K562 (cell line): ENCODE results near the gene RNF151. TPM values are rescaled to one million over a fixed set of nuclear protein-coding genes. Genes with fewer than 3 reads are reported as not detected.

Experiments
- ATAC-seq: fragments of 200-7000 bp; cut with Tn5 transposase; 3 replicates; pipeline ENCODE4 v1.9.1; 2020; ENCODE audit warnings: moderate library complexity
- BruUV-seq: library from RNA; stranded (reverse); fragments of 400-500 nt; replicated peaks from 2 replicates; lab custom pipeline; 2021; lab: Mats Ljungman, UMichigan
- CTCF ChIA-PET: fragments of 300-600 bp; formaldehyde crosslinking; extraction: SDS; loops from one replicate; lab custom pipeline; 2021; ENCODE audit warnings: low intra/inter-chr PET ratio; lab: Yijun Ruan, JAX
- POLR2A ChIA-PET: fragments of 300-600, 350-650 bp; sonication (Branson Sonifier 250); formaldehyde crosslinking; extraction: SDS; loops from one replicate; lab custom pipeline; 2021; ENCODE audit warnings: antibody characterized with exemption, inconsistent platforms; lab: Yijun Ruan, JAX
- DNase-seq, 4 experiments: peaks; one replicate each; pipeline versions ENCODE4 v3.0.0 to v3.0.0-alpha.2; 2011 to 2018; ENCODE audit warnings: low spot score in 3 of 4, mixed read lengths in 3 of 4; ENCODE audit errors: extremely low read depth in 1 of 4
- FAIRE-seq: peaks from 2 replicates; lab custom pipeline; 2011; peaks lifted over from hg19 to GRCh38; lab: Jason Lieb, UNC
- H2AFZ ChIP-seq: 2 replicates; pipeline ENCODE4 v1.6.0; 2011; ENCODE audit warnings: low read depth, low read length, control low read depth, inconsistent platforms
- H3K27ac ChIP-seq: fragments of 200-600 bp; 3 replicates; pipeline ENCODE4 v1.8.0; 2011; ENCODE audit warnings: low read depth, mild to moderate bottlenecking, control low read depth, inconsistent platforms, low read length, moderate library complexity, mixed read lengths; ENCODE audit errors: extremely low read depth
- H3K27me3 ChIP-seq, 2 experiments: fragments of 300-600 bp in 1 of 2; 2 replicates in 1 of 2; 3 replicates in 1 of 2; pipeline versions ENCODE4 v1.6.0 to v1.8.0; 2011; ENCODE audit warnings: inconsistent platforms in 2 of 2, low read length in 2 of 2, mild to moderate bottlenecking in 1 of 2, mixed read lengths in 1 of 2, moderate library complexity in 1 of 2; ENCODE audit not compliant: control insufficient read depth in 2 of 2, insufficient read depth in 2 of 2
- H3K36me3 ChIP-seq: fragments of 300-600 bp; 3 replicates; pipeline ENCODE4 v1.8.0; 2011; ENCODE audit warnings: mild to moderate bottlenecking, low read length, inconsistent platforms; ENCODE audit not compliant: control insufficient read depth, insufficient read depth
- H3K4me1 ChIP-seq, 2 experiments: fragments of 200-600 bp in 1 of 2; replicated peaks in 1 of 2; 2 replicates in 1 of 2; 3 replicates in 1 of 2; pipeline versions ENCODE4 v1.5.1 to v1.8.0; 2011; ENCODE audit warnings: inconsistent platforms in 2 of 2, low read length in 2 of 2, mild to moderate bottlenecking in 1 of 2, mixed read lengths in 1 of 2, moderate library complexity in 1 of 2; ENCODE audit not compliant: control insufficient read depth in 2 of 2, insufficient read depth in 2 of 2
- H3K4me2 ChIP-seq: 2 replicates; pipeline ENCODE4 v1.6.1; 2011; ENCODE audit warnings: low read length, control low read depth, inconsistent platforms, mixed read lengths; ENCODE audit not compliant: insufficient read depth
- H3K4me3 ChIP-seq: fragments of 200-600 bp; sonication (generic), shearing (Covaris generic); 2 replicates; pipeline ENCODE4 v1.5.1; 2016; ENCODE audit warnings: control low read depth, inconsistent platforms
- H3K79me2 ChIP-seq: fragments of 200-600 bp; 3 replicates; pipeline ENCODE4 v1.8.0; 2011; ENCODE audit warnings: low read length, inconsistent platforms; ENCODE audit not compliant: control insufficient read depth, insufficient read depth
- H3K9ac ChIP-seq, 2 experiments: 2 replicates each; pipeline versions ENCODE4 v1.6.0 to v1.6.1; 2011; ENCODE audit warnings: low read depth in 2 of 2, low read length in 2 of 2, control low read depth in 1 of 2, inconsistent platforms in 1 of 2, mild to moderate bottlenecking in 1 of 2, mixed read lengths in 1 of 2; ENCODE audit not compliant: insufficient read depth in 1 of 2
- H3K9me1 ChIP-seq: one replicate; pipeline ENCODE4 v1.6.0; 2011; ENCODE audit warnings: inconsistent platforms, mild to moderate bottlenecking, low read length, moderate library complexity; ENCODE audit not compliant: control insufficient read depth, insufficient read depth
- H3K9me3 ChIP-seq: replicated peaks from 2 replicates; pipeline ENCODE4 v1.5.1; 2011; ENCODE audit warnings: low read depth, low read length, inconsistent platforms; ENCODE audit not compliant: control insufficient read depth, insufficient read depth
- H4K20me1 ChIP-seq: replicated peaks from 2 replicates; pipeline ENCODE4 v1.6.1; 2011; ENCODE audit warnings: low read length, inconsistent platforms, mixed read lengths; ENCODE audit not compliant: control insufficient read depth, insufficient read depth
- ETS1 ChIP-seq: conservative IDR thresholded peaks from 2 replicates; pipeline ENCODE4 v1.6.1; 2011; ENCODE audit warnings: low read depth, mild to moderate bottlenecking, low read length; ENCODE audit not compliant: control insufficient read depth
- FOSL1 ChIP-seq: fragments of 200-800 bp; sonication (Bioruptor generic); conservative IDR thresholded peaks from 2 replicates; pipeline ENCODE4 v1.6.1; 2016; ENCODE audit warnings: missing genetic modification characterization, missing compliant biosample characterization
- GATAD2B ChIP-seq: fragments of 450-650 bp; IDR thresholded peaks from 2 replicates; pipeline ENCODE4 v1.6.1; 2017; ENCODE audit warnings: mild to moderate bottlenecking, borderline replicate concordance
- HNRNPK ChIP-seq: fragments of 200-400 bp; formaldehyde crosslinking; IDR thresholded peaks from one replicate; pipeline ENCODE4 v1.6.1; 2018; ENCODE audit warnings: mild to moderate bottlenecking, low read depth, low read length; ENCODE audit not compliant: poor library complexity, severe bottlenecking
- RB1 ChIP-seq: fragments of 450-650 bp; IDR thresholded peaks from 2 replicates; pipeline ENCODE4 v1.6.1; 2017; ENCODE audit warnings: low read depth, mild to moderate bottlenecking
- RHOXF2B ChIP-seq: fragments of 250-450 bp; sonication (Bioruptor Pico); conservative IDR thresholded peaks from 2 replicates; pipeline ENCODE4 v1.5.1; 2021
- SIN3A ChIP-seq, 2 experiments: fragments of 150-350 bp in 1 of 2; IDR thresholded peaks; 2 replicates each; pipeline ENCODE4 v1.6.1; 2011 to 2016; ENCODE audit warnings: borderline replicate concordance in 2 of 2, low read depth in 2 of 2, low read length in 2 of 2, mild to moderate bottlenecking in 2 of 2, moderate library complexity in 2 of 2; ENCODE audit not compliant: control insufficient read depth in 1 of 2
- SMARCA5 ChIP-seq: fragments of 450-650 bp; IDR thresholded peaks from 2 replicates; pipeline ENCODE4 v1.6.1; 2016
- TCF15 ChIP-seq: fragments of 250-450 bp; sonication (Bioruptor Pico); IDR thresholded peaks from 2 replicates; pipeline ENCODE4 v1.8.0; 2022; ENCODE audit warnings: moderate library complexity, mild to moderate bottlenecking, inconsistent platforms
- ZNF707 ChIP-seq: fragments of 250-450 bp; sonication (Bioruptor Pico); conservative IDR thresholded peaks from 2 replicates; pipeline ENCODE4 v1.8.0; 2022; ENCODE audit warnings: inconsistent platforms, mild to moderate bottlenecking, moderate library complexity
- WGBS: fragments of 100-300 bp; shearing (Covaris generic); methylation state at CpG from one replicate; pipeline ENCODE4 v1.1.6; 2016; ENCODE audit warnings: low coverage, mixed read lengths; ENCODE audit not compliant: insufficient coverage; ENCODE audit errors: missing lambda C conversion rate; 5-methylcytosine and 5-hydroxymethylcytosine counted together
- in situ Hi-C: fragments of 300-500 bp; cut with MboI; formaldehyde crosslinking; loops from 4 replicates; pipeline ENCODE4 v1.15.0; 2018; ENCODE audit warnings: inconsistent platforms, mixed read lengths
- intact Hi-C: fragments of 100-400 bp; cut with micrococcal nuclease; formaldehyde crosslinking; loops from 2 replicates; pipeline ENCODE4 v1.14.2; 2022
- polyA plus RNA-seq, 8 experiments: library from polyadenylated mRNA; depleted of rRNA in 4 of 8; stranded (reverse) in 5 of 8; unstranded in 3 of 8; fragments of >200 nt; fragmentation: Nextera tagmentation in 2 of 8; fragmentation: Illumina TruSeq in 1 of 8; extraction: Ambion mirVana in 2 of 8; extraction: Trizol in 1 of 8; gene quantifications; 2 replicates each; pipeline versions ENCODE4 v1.2.1 to v1.2.3, GENCODE V29; 2011 to 2014; ENCODE audit warnings: inconsistent platforms in 1 of 8, missing spikeins in 1 of 8
- total RNA-seq, 7 experiments: library from RNA; depleted of rRNA in 6 of 7; stranded (reverse); fragments of >200 nt in 6 of 7; fragmentation: Illumina TruSeq in 2 of 7; extraction: Trizol in 2 of 7; gene quantifications; 2 replicates each; pipeline versions ENCODE4 v1.2.1 to v1.2.3, GENCODE V29; 2011 to 2021; ENCODE audit warnings: low replicate concordance in 1 of 7

The RNF151 gene
- total and polyA plus RNA-seq, 9 of the 15 experiments (the other 6 are each of a cell fraction or from before 2014, with no cell fraction given): not detected

DNA sequence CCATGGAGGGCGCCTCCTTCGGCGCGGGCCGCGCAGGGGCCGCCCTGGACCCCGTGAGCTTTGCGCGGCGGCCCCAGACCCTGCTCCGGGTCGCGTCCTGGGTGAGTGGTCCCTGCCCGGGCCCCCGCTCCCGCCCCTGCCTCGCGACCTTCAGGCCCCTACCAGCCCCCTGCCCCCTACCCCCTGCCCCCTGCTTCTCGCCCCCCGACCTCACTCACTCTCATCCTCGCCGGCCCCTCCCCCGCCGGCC, 23.4 kb downstream of the RNF151 start:
- ATAC-seq (no peak), FAIRE-seq (no peak), DNase-seq (peak in 1 of 4 experiments; percentile 70)
- Histone ChIP-seq H4K20me1 (no peaks in the 10 kb centered on the region), H3K4me1 (peaks cover 34 to 74% of the 10 kb centered on the region in 2 experiments), H3K4me2 (peak overlapping the region; percentile 72; the same call in 1 of the 2 replicates), H3K9ac (peak overlapping the region in 1 of 2 experiments; percentile 87; a peak in 2 of 4 replicates), H3K79me2 (peaks cover 30% of the 10 kb centered on the region), H3K36me3 (peaks cover 26% of the 10 kb centered on the region; the same call in 1 of the 3 replicates), H3K9me3 (no peaks in the 10 kb centered on the region), H3K27ac (no peak overlapping the region), H3K27me3 (no peaks in the 10 kb centered on the region), H3K4me3 (peak overlapping the region; percentile 38), H2AFZ (no peak overlapping the region), H3K9me1 (no peaks in the 10 kb centered on the region)
- intact Hi-C loops: no loop called here
- no CpG with 5 or more reads among the region's 25 CpGs for WGBS
- ChIA-PET POLR2A (no interaction called here), CTCF (no interaction called here)
- TF ChIP-seq TCF15: no peak
- no peak for TF ChIP-seq SMARCA5
- TF ChIP-seq SIN3A (IDR thresholded peaks at IDR 0.05; ENCODE audit: borderline replicate concordance in 2 of 2, control insufficient read depth in 1 of 2, low read depth in 2 of 2, low read length in 2 of 2): no peak
- peak; percentile 67 for TF ChIP-seq HNRNPK
- 0 out of 2 replicates have a peak, but pooled peaks have one; percentile 8 for TF ChIP-seq ETS1
- no peak for TF ChIP-seq ZNF707 (CRISPR knock-in tag)
- 0 out of 2 replicates have a peak, but pooled peaks have one; percentile 37 for TF ChIP-seq RB1
- 0 out of 2 replicates have a peak, but pooled peaks have one; percentile 19 for TF ChIP-seq FOSL1 (tag)
- no peak for TF ChIP-seq RHOXF2B (CRISPR knock-in tag)
- 0 out of 2 replicates have a peak, but pooled peaks have one; percentile 35 for TF ChIP-seq GATAD2B
- BruUV-seq: no TSS peak
- in situ Hi-C loops: no loop called here
